ENCODE data around the gene ABCA12. TPM values are rescaled to one million over a fixed set of nuclear protein-coding genes. Genes with fewer than 3 reads are reported as not detected.

ABCA12 gene
- total and polyA plus RNA-seq, 12 donors, result under 0.01 to 0.04 TPM; not detected in 10

DNA sequence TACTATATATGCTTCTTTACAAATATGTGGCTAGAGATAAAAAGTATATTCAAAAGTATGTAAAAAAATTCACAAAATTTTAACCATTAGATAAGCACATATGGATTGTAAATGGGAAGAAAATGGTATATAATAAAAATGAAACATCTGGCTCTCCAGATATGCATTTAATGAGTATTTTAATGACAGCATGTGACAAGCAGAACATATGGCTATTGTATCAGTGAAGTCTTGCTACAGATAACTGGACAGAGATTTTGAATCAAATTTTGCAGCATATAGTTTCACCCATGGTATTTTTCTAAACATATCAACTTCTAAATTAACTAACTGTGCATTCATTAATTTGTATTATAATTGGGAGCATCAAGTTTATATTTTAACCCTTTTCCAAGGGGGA, 5.0 kb upstream of the ABCA12 start:
- no peak overlapping the region for H3K4me3 ChIP-seq
- TF ChIP-seq POLR2A (IDR thresholded peaks at IDR 0.05), result no peak
- TF ChIP-seq, protein P1, sequence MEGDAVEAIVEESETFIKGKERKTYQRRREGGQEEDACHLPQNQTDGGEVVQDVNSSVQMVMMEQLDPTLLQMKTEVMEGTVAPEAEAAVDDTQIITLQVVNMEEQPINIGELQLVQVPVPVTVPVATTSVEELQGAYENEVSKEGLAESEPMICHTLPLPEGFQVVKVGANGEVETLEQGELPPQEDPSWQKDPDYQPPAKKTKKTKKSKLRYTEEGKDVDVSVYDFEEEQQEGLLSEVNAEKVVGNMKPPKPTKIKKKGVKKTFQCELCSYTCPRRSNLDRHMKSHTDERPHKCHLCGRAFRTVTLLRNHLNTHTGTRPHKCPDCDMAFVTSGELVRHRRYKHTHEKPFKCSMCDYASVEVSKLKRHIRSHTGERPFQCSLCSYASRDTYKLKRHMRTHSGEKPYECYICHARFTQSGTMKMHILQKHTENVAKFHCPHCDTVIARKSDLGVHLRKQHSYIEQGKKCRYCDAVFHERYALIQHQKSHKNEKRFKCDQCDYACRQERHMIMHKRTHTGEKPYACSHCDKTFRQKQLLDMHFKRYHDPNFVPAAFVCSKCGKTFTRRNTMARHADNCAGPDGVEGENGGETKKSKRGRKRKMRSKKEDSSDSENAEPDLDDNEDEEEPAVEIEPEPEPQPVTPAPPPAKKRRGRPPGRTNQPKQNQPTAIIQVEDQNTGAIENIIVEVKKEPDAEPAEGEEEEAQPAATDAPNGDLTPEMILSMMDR (IDR thresholded peaks at IDR 0.05), result no peak
- H3K4me1 ChIP-seq (replicated peaks in 1 of 2), result no peaks in the 10 kb centered on the region
- intact Hi-C loops (cut with DNase I), result no loop called here
- H3K27me3 ChIP-seq, result no peaks in the 10 kb centered on the region
- no peak for DNase-seq
- H3K36me3 ChIP-seq (replicated peaks in 1 of 2), result no peaks in the 10 kb centered on the region
- H3K27ac ChIP-seq, result no peak overlapping the region
- H3K9me3 ChIP-seq (replicated peaks in 1 of 3), result no peaks in the 10 kb centered on the region

DNA sequence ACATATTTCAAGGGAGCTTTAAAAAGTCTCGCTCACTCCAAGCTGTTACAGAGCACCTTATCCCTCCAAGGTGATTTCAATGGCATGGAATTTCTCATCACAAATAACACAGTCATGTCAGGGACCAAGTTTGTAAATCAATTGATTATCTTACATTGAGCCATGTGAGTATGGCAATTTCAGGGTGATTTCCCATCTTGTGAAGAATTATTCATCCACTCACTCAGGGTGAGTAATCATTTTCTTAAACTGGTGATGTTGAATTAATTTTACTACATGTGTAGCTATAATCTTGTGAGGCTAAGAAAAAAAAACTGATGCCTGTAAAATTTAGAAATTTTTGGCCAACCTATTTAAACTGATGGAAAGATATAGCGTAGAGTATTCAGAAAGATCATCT, 3.3 kb upstream of the ABCA12 start:
- no peak for DNase-seq
- Histone ChIP-seq H3K27me3 (no peaks in the 10 kb centered on the region), H3K4me1 (replicated peaks in 1 of 2) (no peaks in the 10 kb centered on the region), H3K4me3 (no peak overlapping the region), H3K36me3 (replicated peaks in 1 of 2) (no peaks in the 10 kb centered on the region), H3K27ac (no peak overlapping the region), H3K9me3 (replicated peaks in 1 of 3) (no peaks in the 10 kb centered on the region)
- TF ChIP-seq, protein P1 (IDR thresholded peaks at IDR 0.05), result no peak
- no peak for TF ChIP-seq POLR2A (IDR thresholded peaks at IDR 0.05)
- 81 to 90% (median 88%) methylated on average over 2 of the region's 2 CpGs for WGBS, 4 donors
- intact Hi-C loops (cut with DNase I), result no loop called here

DNA sequence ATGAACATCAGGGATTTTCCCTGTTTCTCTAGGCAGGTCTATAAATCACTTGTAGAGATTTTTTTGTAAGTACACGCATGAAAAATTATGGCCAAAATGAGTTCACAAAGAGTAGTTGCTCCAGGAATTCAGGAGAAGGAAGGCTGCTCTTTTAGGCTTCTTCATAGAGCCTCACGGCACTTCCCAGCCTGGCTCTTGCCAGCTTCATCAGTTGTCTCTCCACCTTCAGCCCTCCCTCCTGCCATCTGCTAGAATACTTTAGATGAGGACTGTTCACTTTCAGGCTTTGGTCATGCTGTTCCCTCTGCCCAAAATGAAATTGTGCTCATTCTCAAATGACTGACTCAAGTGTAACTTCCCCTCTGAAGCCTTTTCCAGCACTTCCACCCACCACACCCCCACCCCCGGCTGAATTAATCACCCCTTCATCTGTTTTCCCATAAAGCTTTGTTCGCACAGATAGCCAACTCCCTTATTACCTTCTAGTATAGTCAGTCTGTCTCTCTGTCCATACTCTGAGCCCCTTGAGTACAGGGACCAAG, 1.8 kb upstream of the ABCA12 start:
- 52 to 63% (median 62%) methylated on average over 4 of the region's 4 CpGs for WGBS, 4 donors
- intact Hi-C loops (cut with DNase I), result no loop called here
- Histone ChIP-seq H3K4me1 (replicated peaks in 1 of 2) (no peaks in the 10 kb centered on the region), H3K9me3 (replicated peaks in 1 of 3) (no peaks in the 10 kb centered on the region), H3K27me3 (no peaks in the 10 kb centered on the region), H3K36me3 (replicated peaks in 1 of 2) (no peaks in the 10 kb centered on the region), H3K4me3 (no peak overlapping the region), H3K27ac (no peak overlapping the region)
- no peak for DNase-seq
- TF ChIP-seq, protein P1 (IDR thresholded peaks at IDR 0.05), result no peak
- TF ChIP-seq POLR2A (IDR thresholded peaks at IDR 0.05), result no peak

DNA sequence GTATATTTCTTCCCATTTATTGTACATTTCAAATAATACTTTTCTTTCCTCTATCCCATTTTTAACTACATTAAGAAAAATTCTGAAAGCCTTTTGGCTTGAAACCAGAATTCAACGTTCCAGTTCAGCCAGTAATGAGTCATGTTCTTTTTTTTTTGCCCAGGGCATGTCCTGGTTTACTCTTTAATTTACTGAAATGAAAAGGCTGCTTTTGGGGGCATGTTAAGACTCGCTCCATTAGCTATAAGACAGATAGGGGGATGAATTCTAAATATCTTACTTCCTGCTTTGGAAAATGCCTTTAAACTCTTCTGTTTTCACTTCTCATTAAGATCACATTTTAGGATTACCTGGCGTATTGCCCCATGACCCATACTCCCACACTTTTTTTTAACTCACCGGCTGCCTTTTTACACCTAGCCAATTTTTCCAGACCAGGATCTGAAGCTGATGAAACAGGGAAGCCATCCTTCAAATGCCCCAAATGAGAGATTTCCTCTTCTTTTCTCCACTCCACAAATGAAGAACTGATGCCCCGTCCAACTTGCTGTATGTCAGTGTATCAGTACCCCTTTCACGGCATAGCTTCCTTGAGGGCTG, 585 bp downstream of the ABCA12 start:
- no peak overlapping the region for H3K4me3 ChIP-seq
- no peaks in the 10 kb centered on the region for H3K4me1 ChIP-seq (replicated peaks in 1 of 2)
- H3K27me3 ChIP-seq, result no peaks in the 10 kb centered on the region
- intact Hi-C loops (cut with DNase I), result no loop called here
- no peaks in the 10 kb centered on the region for H3K9me3 ChIP-seq (replicated peaks in 1 of 3)
- WGBS, 4 donors, result 52 to 60% (median 57%) methylated on average over 6 of the region's 6 CpGs
- DNase-seq, result no peak
- TF ChIP-seq, protein P1 (IDR thresholded peaks at IDR 0.05), result no peak
- TF ChIP-seq POLR2A (IDR thresholded peaks at IDR 0.05), result no peak
- H3K36me3 ChIP-seq (replicated peaks in 1 of 2), result no peaks in the 10 kb centered on the region
- H3K27ac ChIP-seq, result no peak overlapping the region
